HEK293T (cell line): Measurements from ENCODE around the gene CEP170B.

ENCODE experiments used
- CTCF ChIA-PET: fragments of 350-600 bp; formaldehyde crosslinking; extraction: SDS; loops from one replicate; lab custom pipeline; 2021; ENCODE audit warnings: antibody characterized with exemption, inconsistent platforms; lab: Yijun Ruan, JAX
- POLR2A ChIA-PET: fragments of 350-600 bp; formaldehyde crosslinking; extraction: SDS; loops from one replicate; lab custom pipeline; 2020; ENCODE audit warnings: antibody characterized with exemption, inconsistent platforms; lab: Yijun Ruan, JAX
- DNase-seq: peaks from one replicate; pipeline ENCODE4 v3.0.0; 2012; ENCODE audit warnings: mixed read lengths; ENCODE audit errors: extremely low spot score
- ARNT ChIP-seq: fragments of 450-650 bp; IDR thresholded peaks from 2 replicates; pipeline ENCODE4 v1.6.1; 2017; ENCODE audit warnings: mild to moderate bottlenecking
- BHLHE40 ChIP-seq: fragments of 450-650 bp; IDR thresholded peaks from 2 replicates; pipeline ENCODE4 v1.6.1; 2016; ENCODE audit warnings: mild to moderate bottlenecking, moderate library complexity, borderline replicate concordance
- CTBP1 ChIP-seq: fragments of 450-650 bp; IDR thresholded peaks from 2 replicates; pipeline ENCODE4 v1.6.1; 2016; ENCODE audit warnings: borderline replicate concordance
- ELF4 ChIP-seq: fragments of 450-650 bp; IDR thresholded peaks from 2 replicates; pipeline ENCODE4 v1.6.1; 2017; ENCODE audit warnings: antibody characterized with exemption
- FOXA1 ChIP-seq: fragments of 450-650 bp; IDR thresholded peaks from 2 replicates; pipeline ENCODE4 v1.6.1; 2016; ENCODE audit warnings: mild to moderate bottlenecking
- FOXK2 ChIP-seq: fragments of 450-650 bp; IDR thresholded peaks from 2 replicates; pipeline ENCODE4 v1.6.1; 2016; ENCODE audit warnings: mild to moderate bottlenecking
- FOXM1 ChIP-seq: fragments of 450-650 bp; IDR thresholded peaks from 2 replicates; pipeline ENCODE4 v1.6.1; 2017; ENCODE audit warnings: mild to moderate bottlenecking, borderline replicate concordance
- HDGF ChIP-seq: fragments of 450-650 bp; IDR thresholded peaks from 2 replicates; pipeline ENCODE4 v1.6.1; 2017; ENCODE audit warnings: antibody characterized with exemption, borderline replicate concordance
- L3MBTL2 ChIP-seq: fragments of 450-650 bp; conservative IDR thresholded peaks from 2 replicates; pipeline ENCODE4 v1.6.1; 2016; ENCODE audit warnings: mild to moderate bottlenecking
- LEF1 ChIP-seq: fragments of 450-650 bp; IDR thresholded peaks from 2 replicates; pipeline ENCODE4 v1.6.1; 2017; ENCODE audit warnings: mild to moderate bottlenecking, borderline replicate concordance
- NFRKB ChIP-seq: fragments of 450-650 bp; IDR thresholded peaks from 2 replicates; pipeline ENCODE4 v1.6.1; 2016; ENCODE audit warnings: mild to moderate bottlenecking, moderate library complexity
- SP1 ChIP-seq: fragments of 450-650 bp; IDR thresholded peaks from 2 replicates; pipeline ENCODE4 v1.6.1; 2017
- SUZ12 ChIP-seq: fragments of 450-650 bp; IDR thresholded peaks from 2 replicates; pipeline ENCODE4 v1.6.1; 2016; ENCODE audit warnings: mild to moderate bottlenecking
- TARDBP ChIP-seq: fragments of 450-650 bp; IDR thresholded peaks from 2 replicates; pipeline ENCODE4 v1.6.1; 2016
- ZNF384 ChIP-seq: fragments of 450-650 bp; IDR thresholded peaks from 2 replicates; pipeline ENCODE4 v1.6.1; 2016
- TF ChIP-seq, protein P1 (sequence below): fragments of 450-650 bp; IDR thresholded peaks from 2 replicates; pipeline ENCODE4 v1.6.1; 2016

Gene CEP170B

GRCh38 chr14:104879201-104879982 is 14.3 kb downstream of the CEP170B start:
- no peak for DNase-seq
- ChIA-PET POLR2A (no interaction called here), CTCF (no interaction called here)
- TF ChIP-seq LEF1 = no peak
- TF ChIP-seq FOXK2 = no peak
- no peak for TF ChIP-seq SUZ12
- TF ChIP-seq L3MBTL2 = no peak
- no peak for TF ChIP-seq TARDBP
- no peak for TF ChIP-seq SP1
- TF ChIP-seq, protein P1, sequence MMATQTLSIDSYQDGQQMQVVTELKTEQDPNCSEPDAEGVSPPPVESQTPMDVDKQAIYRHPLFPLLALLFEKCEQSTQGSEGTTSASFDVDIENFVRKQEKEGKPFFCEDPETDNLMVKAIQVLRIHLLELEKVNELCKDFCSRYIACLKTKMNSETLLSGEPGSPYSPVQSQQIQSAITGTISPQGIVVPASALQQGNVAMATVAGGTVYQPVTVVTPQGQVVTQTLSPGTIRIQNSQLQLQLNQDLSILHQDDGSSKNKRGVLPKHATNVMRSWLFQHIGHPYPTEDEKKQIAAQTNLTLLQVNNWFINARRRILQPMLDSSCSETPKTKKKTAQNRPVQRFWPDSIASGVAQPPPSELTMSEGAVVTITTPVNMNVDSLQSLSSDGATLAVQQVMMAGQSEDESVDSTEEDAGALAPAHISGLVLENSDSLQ = no peak
- TF ChIP-seq FOXM1 = no peak
- TF ChIP-seq ELF4 = no peak
- no peak for TF ChIP-seq NFRKB
- no peak for TF ChIP-seq ARNT
- TF ChIP-seq HDGF = no peak
- TF ChIP-seq BHLHE40 = no peak
- no peak for TF ChIP-seq CTBP1
- no peak for TF ChIP-seq ZNF384
- no peak for TF ChIP-seq FOXA1

- no peak for TF ChIP-seq L3MBTL2
- no peak for TF ChIP-seq TARDBP
- TF ChIP-seq ZNF384 = no peak
- DNase-seq = no peak
- POLR2A ChIA-PET = no interaction called here
- CTCF ChIA-PET = interaction anchor here (0.7 kb wide), 1 partner anchor 211 kb away, joined by 3 read pairs; no protein-coding TSS in a partner anchor
Observed at GRCh38 chr14:104879983-104880565, 15.0 kb downstream of the CEP170B start.

GRCh38 chr14:104880584-104881210 is 15.6 kb downstream of the CEP170B start:
- TF ChIP-seq FOXK2 (no peak), BHLHE40 (no peak), FOXM1 (no peak), NFRKB (no peak), ELF4 (no peak), FOXA1 (no peak), LEF1 (no peak), CTBP1 (no peak), SP1 (no peak), ZNF384 (no peak)
- TF ChIP-seq, protein P1 = no peak
- CTCF ChIA-PET = interaction anchor here (0.7 kb wide), 1 partner anchor 211 kb away, joined by 3 read pairs; no protein-coding TSS in a partner anchor
- POLR2A ChIA-PET = no interaction called here
- DNase-seq = no peak

DNA sequence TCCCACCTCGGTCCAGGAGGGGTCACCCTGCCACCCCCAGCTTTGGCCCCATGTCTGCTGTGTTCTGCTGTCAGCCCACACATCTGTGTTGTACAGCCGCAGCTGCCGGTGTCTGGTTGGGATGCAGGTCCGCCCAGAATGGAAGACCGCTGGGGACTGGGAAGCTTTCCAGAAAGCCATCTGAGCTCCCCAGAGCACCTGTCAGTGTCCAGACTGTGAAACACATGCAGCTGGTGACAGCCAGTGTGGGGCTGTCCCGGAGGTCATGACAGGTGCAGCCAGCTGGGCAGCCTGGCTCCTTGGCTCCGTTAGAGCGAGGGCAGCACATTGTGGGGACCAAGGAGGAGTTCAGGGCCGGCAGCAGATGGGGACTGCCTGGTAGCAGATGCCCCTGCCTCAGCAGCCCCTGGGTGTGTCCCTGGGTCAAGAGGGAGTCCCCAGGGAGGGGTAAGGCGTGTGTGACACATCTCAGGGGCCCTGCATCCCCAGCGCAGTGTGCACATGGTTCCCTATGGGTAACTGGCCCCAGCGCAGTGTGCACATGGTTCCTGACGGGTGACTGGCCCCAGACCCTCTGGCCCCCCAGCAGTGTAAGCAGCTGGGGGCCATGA is 16.4 kb downstream of the CEP170B start:
- no peak for DNase-seq
- ChIA-PET CTCF (no interaction called here), POLR2A (no interaction called here)
- TF ChIP-seq CTBP1 (no peak), BHLHE40 (no peak), FOXK2 (no peak), SP1 (no peak), TARDBP (no peak), L3MBTL2 (no peak), HDGF (no peak), FOXA1 (no peak), LEF1 (no peak), FOXM1 (no peak), SUZ12 (no peak), ELF4 (no peak)
- TF ChIP-seq, protein P1 = no peak

DNA sequence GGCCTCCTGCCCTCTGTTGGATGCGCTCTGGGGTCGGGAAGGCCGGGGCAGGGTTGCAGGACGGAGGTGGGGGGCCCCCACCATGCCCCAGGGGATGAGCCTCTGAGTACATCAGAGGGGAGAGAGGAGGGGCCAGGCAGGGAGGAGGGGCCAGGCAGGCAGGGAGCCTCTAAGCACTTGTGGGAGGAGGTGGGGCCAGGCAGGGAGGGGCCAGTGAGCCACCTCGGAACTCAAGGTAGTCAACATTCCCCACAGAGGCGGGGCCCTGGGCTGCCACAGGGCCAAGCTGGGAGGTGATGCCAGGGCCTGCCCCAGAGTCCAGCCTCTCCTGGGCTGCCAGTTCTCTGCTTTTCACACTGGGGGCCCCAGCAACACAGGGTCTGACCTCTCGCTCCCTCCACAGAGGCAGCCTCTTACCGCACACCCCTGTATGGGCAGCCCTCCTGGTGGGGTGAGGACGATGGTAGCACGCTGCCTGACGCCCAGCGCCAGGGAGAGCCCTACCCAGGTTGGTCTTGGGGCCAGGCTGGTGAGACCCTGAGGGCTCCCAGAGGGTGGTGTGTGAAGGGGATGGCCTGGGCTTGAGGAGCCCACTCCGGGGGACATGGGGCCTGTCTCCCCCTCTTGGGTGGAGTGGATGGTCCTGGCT is 17.4 kb downstream of the CEP170B start:
- CTCF ChIA-PET = no interaction called here
- TF ChIP-seq FOXA1 = no peak
- no peak for DNase-seq
- POLR2A ChIA-PET = no interaction called here
